Esophagus squamous epithelium (tissue), 5 donors: ENCODE measurements around the gene ZFYVE28. TPM values are rescaled to one million over a fixed set of nuclear protein-coding genes. Genes with fewer than 3 reads are reported as not detected.

Experiments used
- DNase-seq: peaks from one replicate; lab custom pipeline; 2025; lab: John Stamatoyannopoulos, UW
- H3K27ac ChIP-seq, 4 donors: fragments of 200-600 bp; sonication (generic); one replicate each; pipeline ENCODE4 v1.5.1; 2016 to 2019; ENCODE audit warnings: mild to moderate bottlenecking in 1 of 4
- H3K27me3 ChIP-seq, 4 donors: fragments of 200-600 bp; sonication (generic); 1 replicate in 3 of 4; 2 replicates in 1 of 4; pipeline versions ENCODE4 v1.5.1 to v1.6.0; 2017 to 2021; ENCODE audit warnings: antibody characterized with exemption in 1 of 4
- H3K36me3 ChIP-seq, 3 donors: fragments of 200-600 bp; sonication (generic); one replicate each; pipeline ENCODE4 v1.5.1; 2016 to 2019
- H3K4me1 ChIP-seq, 3 donors: fragments of 200-600 bp; sonication (generic); one replicate each; pipeline ENCODE4 v1.5.1; 2017 to 2019
- H3K4me3 ChIP-seq, 4 donors: fragments of 200-600 bp; sonication (generic); 1 replicate in 3 of 4; 2 replicates in 1 of 4; pipeline ENCODE4 v1.5.1; 2016 to 2019; ENCODE audit warnings: mild to moderate bottlenecking in 2 of 4, moderate library complexity in 1 of 4
- H3K9me3 ChIP-seq, 3 donors: fragments of 200-600 bp; sonication (generic); one replicate each; pipeline ENCODE4 v1.5.1; 2016 to 2019
- CTCF ChIP-seq, 6 experiments: fragments of 450-650 bp in 4 of 6; fragments of 200-600 bp in 2 of 6; sonication (generic) in 2 of 6; IDR thresholded peaks; one replicate each; pipeline ENCODE4 v1.5.1; 2016 to 2019; ENCODE audit warnings: antibody characterized with exemption in 6 of 6, mild to moderate bottlenecking in 4 of 6, moderate library complexity in 4 of 6
- POLR2A ChIP-seq, 4 donors: fragments of 450-650 bp; IDR thresholded peaks; one replicate each; pipeline ENCODE4 v1.6.1; 2017; ENCODE audit warnings: antibody characterized with exemption in 4 of 4, mild to moderate bottlenecking in 4 of 4, moderate library complexity in 3 of 4
- WGBS, 2 donors: methylation state at CpG; one replicate each; pipeline ENCODE4 v1.1.5; 2018; 5-methylcytosine and 5-hydroxymethylcytosine counted together
- intact Hi-C: fragments of 100-400 bp; cut with DNase I; formaldehyde crosslinking; loops from one replicate; pipeline ENCODE4 v1.15.0; 2022
- total RNA-seq, 4 donors: library from RNA; depleted of rRNA; stranded (reverse); fragments of >200 nt; gene quantifications; one replicate each; pipeline ENCODE4 v1.1.0, GENCODE V29; 2016
- donor health status: DM: yes; HTN: yes; CAD: no.

ZFYVE28 gene
- total RNA-seq, 4 donors from 2014 or later = 5.1 to 8.5 (median 8.2) TPM

- no peak for DNase-seq
- no peaks in the 10 kb centered on the region for H3K4me1 ChIP-seq
- H3K27ac ChIP-seq = no peak overlapping the region
- H3K9me3 ChIP-seq = no peaks in the 10 kb centered on the region
- intact Hi-C loops = no loop called here
- no peaks in the 10 kb centered on the region for H3K27me3 ChIP-seq
- peaks cover 0 to 22% (median 0%) of the 10 kb centered on the region in 3 donors for H3K36me3 ChIP-seq
- no peak for TF ChIP-seq CTCF (IDR thresholded peaks at IDR 0.05)
- TF ChIP-seq POLR2A (IDR thresholded peaks at IDR 0.05) = no peak
- WGBS, 2 donors = 94% methylated on average over 5 of the region's 24 CpGs; no CpG with 5 or more reads in 1 of the 2 donors
- H3K4me3 ChIP-seq = no peak overlapping the region
These were observed 144.7 kb downstream of the ZFYVE28 start for GRCh38 chr4:2273657-2274319.

- no peak for TF ChIP-seq CTCF (IDR thresholded peaks at IDR 0.05)
- TF ChIP-seq POLR2A (IDR thresholded peaks at IDR 0.05) = no peak
- no peaks in the 10 kb centered on the region for H3K4me1 ChIP-seq
These were observed 145.2 kb downstream of the ZFYVE28 start for GRCh38 chr4:2273221-2273620.

GRCh38 chr4:2272828-2273120 lies 145.7 kb downstream of the ZFYVE28 start:
- TF ChIP-seq CTCF (IDR thresholded peaks at IDR 0.05) (no peak), POLR2A (IDR thresholded peaks at IDR 0.05) (no peak)
- no peaks in the 10 kb centered on the region for H3K27me3 ChIP-seq
- H3K9me3 ChIP-seq = no peaks in the 10 kb centered on the region
- peaks cover 0 to 22% (median 0%) of the 10 kb centered on the region in 3 donors for H3K36me3 ChIP-seq
- WGBS, 2 donors = 100% methylated on average over 1 of the region's 6 CpGs; no CpG with 5 or more reads in 1 of the 2 donors
- intact Hi-C loops = no loop called here
- H3K4me1 ChIP-seq = no peaks in the 10 kb centered on the region
- H3K27ac ChIP-seq = no peak overlapping the region
- DNase-seq = no peak
- no peak overlapping the region for H3K4me3 ChIP-seq

More at GRCh38 chr4:2273221-2273620, 145.2 kb downstream of the ZFYVE28 start:
- H3K4me3 ChIP-seq = no peak overlapping the region
- H3K27me3 ChIP-seq = no peaks in the 10 kb centered on the region
- H3K36me3 ChIP-seq = peaks cover 0 to 22% (median 0%) of the 10 kb centered on the region in 3 donors
- no peaks in the 10 kb centered on the region for H3K9me3 ChIP-seq
- WGBS, 2 donors = 88 to 100% methylated on average over 1 to 12 of the region's 15 CpGs
- no peak overlapping the region for H3K27ac ChIP-seq
- DNase-seq = no peak
- intact Hi-C loops = no loop called here

GRCh38 chr4:2272026-2272827 lies 146.2 kb downstream of the ZFYVE28 start:
- no peaks in the 10 kb centered on the region for H3K27me3 ChIP-seq
- peaks cover 0 to under 1% (median 0%) of the 10 kb centered on the region in 3 donors for H3K4me1 ChIP-seq
- DNase-seq = no peak
- intact Hi-C loops = no loop called here
- TF ChIP-seq CTCF (IDR thresholded peaks at IDR 0.05) = no peak
- TF ChIP-seq POLR2A (IDR thresholded peaks at IDR 0.05) = no peak
- 93 to 94% methylated on average over 3 to 11 of the region's 25 CpGs for WGBS, 2 donors
- no peaks in the 10 kb centered on the region for H3K9me3 ChIP-seq
- no peak overlapping the region for H3K4me3 ChIP-seq
- no peak overlapping the region for H3K27ac ChIP-seq
- peaks cover 0 to 22% (median 0%) of the 10 kb centered on the region in 3 donors for H3K36me3 ChIP-seq
